HK-2 (cell line): ENCODE results near the gene HPN.
A peak's percentile ranks its signal among the peaks of the same experiment; 100 is the strongest.
"Not testable (repeated sequence)": the region's sequence is repeated elsewhere in the genome, so short reads cannot be mapped to it uniquely, and the experiment has no call there.

Source experiments
- DNase-seq: peaks from one replicate; pipeline ENCODE4 v3.0.0-alpha.2; 2018; ENCODE audit not compliant: unreplicated experiment

Gene HPN

GRCh38 chr19:35041548-35042055, at the start of gene HPN:
Gene HPN, plus strand, starts transcription at chr19:35041721. Its CDS starts 786 bp downstream, at chr19:35042507.
- peak; percentile 25 for DNase-seq

GRCh38 chr19:34992582-34992981, 48.9 kb upstream of the HPN start:
- DNase-seq = not testable (repeated sequence)

GRCh38 chr19:34994286-34994642, 47.3 kb upstream of the HPN start:
- no peak for DNase-seq

- DNase-seq = no peak
These were observed 46.6 kb upstream of the HPN start for GRCh38 chr19:34994643-34995541.

GRCh38 chr19:34995551-34995950, 46.0 kb upstream of the HPN start:
- DNase-seq = no peak

GRCh38 chr19:34997071-34997617, 44.4 kb upstream of the HPN start:
- DNase-seq = no peak

GRCh38 chr19:34998224-34998623, 43.3 kb upstream of the HPN start:
- DNase-seq = not testable (repeated sequence)

GRCh38 chr19:34998777-34999497, 42.6 kb upstream of the HPN start:
- no peak for DNase-seq

GRCh38 chr19:34999498-35000337, 41.8 kb upstream of the HPN start, which contains the start of gene GRAMD1A:
Gene GRAMD1A, plus strand, starts transcription at chr19:35000323. Its CDS starts 156 bp downstream, at chr19:35000479.
- DNase-seq = peak; percentile 86

- DNase-seq = no peak
These were observed 41.2 kb upstream of the HPN start for GRCh38 chr19:35000338-35000646.

- peak; percentile 44 for DNase-seq
These were observed 40.6 kb upstream of the HPN start for GRCh38 chr19:35000647-35001501.

GRCh38 chr19:35002037-35002535, 39.4 kb upstream of the HPN start:
- DNase-seq = no peak

- no peak for DNase-seq
These were observed 36.8 kb upstream of the HPN start for GRCh38 chr19:35004517-35005255.

GRCh38 chr19:35005256-35005977, 36.1 kb upstream of the HPN start:
- DNase-seq = no peak

- DNase-seq = not testable (repeated sequence)
These were observed 35.5 kb upstream of the HPN start for GRCh38 chr19:35006007-35006341.

- no peak for DNase-seq
These were observed 35.1 kb upstream of the HPN start for GRCh38 chr19:35006342-35006998.

- DNase-seq = no peak
These were observed 34.5 kb upstream of the HPN start for GRCh38 chr19:35006999-35007365.

- DNase-seq = not testable (repeated sequence)
These were observed 34.1 kb upstream of the HPN start for GRCh38 chr19:35007427-35007826.

GRCh38 chr19:35008891-35009341, 32.6 kb upstream of the HPN start:
- no peak for DNase-seq
